ENCODE data around the gene SCN9A.

SCN9A gene

GRCh38 chr2:166375736-166376487 lies at the start of gene SCN9A:
TSS of gene SCN9A (minus strand) at chr2:166375944. CDS start at chr2:166311756, 64,188 bp downstream.
- no peak within 1 kb of the TSS; the same call in 1 of the 2 replicates for H3K27ac ChIP-seq
- peak; percentile 48 for DNase-seq (ENCODE audit: low spot score)
- POLR2A ChIA-PET (ENCODE audit: low non-redundant PET), result no interaction called here
- CTCF ChIA-PET, result interaction anchor here (1.0 to 1.2 kb wide), 2 partner anchors 15 to 42 kb away, joined by 3 to 5 read pairs; no protein-coding TSS in a partner anchor
- TF ChIP-seq CTCF (conservative IDR thresholded peaks at IDR 0.05; ENCODE audit: low read depth), result no peak; the same call in 1 of the 2 replicates

- TF ChIP-seq CTCF (conservative IDR thresholded peaks at IDR 0.05; ENCODE audit: low read depth), result no peak
- H3K27ac ChIP-seq, result no peak overlapping the region
- POLR2A ChIA-PET (ENCODE audit: low non-redundant PET), result no interaction called here
- CTCF ChIA-PET, result interaction anchor here (1.0 kb wide), 1 partner anchor 64 kb away, joined by 6 read pairs; no protein-coding TSS in a partner anchor
- no peak for DNase-seq (ENCODE audit: low spot score)
Observed at GRCh38 chr2:166424841-166425240, 49.1 kb upstream of the SCN9A start.

DNA sequence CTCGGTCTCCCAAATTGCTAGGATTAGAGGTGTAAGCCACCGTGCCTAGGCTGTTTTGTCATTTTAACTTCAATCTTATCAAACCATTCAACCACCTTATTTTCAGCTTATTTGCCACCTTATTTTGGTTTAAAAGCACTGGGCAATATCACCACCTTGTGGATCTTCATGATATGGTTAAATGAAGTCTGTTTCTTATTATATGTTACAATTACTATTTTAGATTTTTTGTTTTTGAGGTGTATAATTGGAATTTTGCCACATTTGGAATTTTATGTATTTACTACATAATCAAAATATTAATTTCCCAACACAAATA lies 43.8 kb upstream of the SCN9A start:
- TF ChIP-seq CTCF (conservative IDR thresholded peaks at IDR 0.05; ENCODE audit: low read depth), result peak; percentile 34
- DNase-seq (ENCODE audit: low spot score), result peak; percentile 19
- H3K27ac ChIP-seq, result no peak overlapping the region
- CTCF ChIA-PET, result interaction anchor here (0.6 to 0.8 kb wide), 5 partner anchors 35 to 467 kb away, joined by 3 to 8 read pairs (median 4); no protein-coding TSS in a partner anchor
- POLR2A ChIA-PET (ENCODE audit: low non-redundant PET), result no interaction called here

DNA sequence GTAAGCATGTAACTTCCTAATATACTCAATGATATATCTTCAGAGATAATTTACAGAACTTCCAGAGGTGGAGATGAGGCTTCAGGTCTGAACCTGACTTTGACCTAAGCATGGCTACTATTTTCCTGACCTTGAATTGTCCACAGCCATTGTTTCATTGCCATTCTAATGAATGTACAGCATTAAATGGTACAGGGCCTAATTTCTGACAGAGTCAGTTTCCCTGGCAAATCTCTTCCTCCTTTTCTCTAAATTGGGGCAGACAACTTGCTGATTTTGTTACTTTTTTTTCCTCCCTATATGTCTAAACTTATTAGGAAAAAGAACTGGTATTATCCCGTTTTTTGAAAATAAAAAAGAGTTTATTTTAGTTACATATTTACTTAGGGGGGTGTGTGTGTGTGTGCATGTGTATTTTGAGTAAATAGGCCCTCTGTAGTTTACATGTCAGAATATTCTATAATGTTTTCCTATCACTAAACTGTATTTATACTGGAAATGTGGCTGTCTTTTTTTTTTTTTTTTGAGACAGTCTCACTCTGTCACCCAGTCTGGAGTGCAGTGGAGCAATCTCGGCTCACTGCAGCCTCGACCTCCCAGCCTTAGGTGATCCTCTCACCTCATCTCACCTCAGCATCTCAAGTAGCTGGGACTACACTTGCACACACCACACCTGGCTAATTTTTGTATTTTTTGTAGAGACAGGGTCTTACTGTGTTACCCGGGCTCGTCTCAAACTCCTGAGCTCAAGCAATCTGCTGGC lies 43.3 kb upstream of the SCN9A start:
- ChIA-PET CTCF (interaction anchor here (0.6 to 0.8 kb wide), 5 partner anchors 34 to 467 kb away, joined by 3 to 8 read pairs (median 4); no protein-coding TSS in a partner anchor), POLR2A (ENCODE audit: low non-redundant PET) (no interaction called here)
- no peak overlapping the region for H3K27ac ChIP-seq
- TF ChIP-seq CTCF (conservative IDR thresholded peaks at IDR 0.05; ENCODE audit: low read depth), result no peak
- DNase-seq (ENCODE audit: low spot score), result no peak

DNA sequence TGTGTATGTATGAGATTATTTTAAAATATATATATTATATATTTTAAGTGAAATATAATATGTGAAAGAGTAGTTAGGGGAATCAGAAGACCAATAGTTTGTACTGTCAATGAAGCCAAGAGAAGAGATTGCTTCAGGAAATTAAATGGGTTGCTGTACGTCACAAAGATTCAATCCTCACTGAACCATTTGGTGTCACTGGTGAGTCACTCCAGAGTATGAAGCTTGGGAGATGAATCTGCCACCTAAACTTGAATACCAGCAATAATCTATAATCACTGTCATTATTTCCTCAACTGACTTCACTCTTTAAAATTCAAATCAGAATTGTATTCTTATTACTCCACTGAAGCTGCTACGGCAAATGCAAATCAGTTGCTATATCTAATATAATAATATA lies 41.9 kb upstream of the SCN9A start:
- TF ChIP-seq CTCF (conservative IDR thresholded peaks at IDR 0.05; ENCODE audit: low read depth), result no peak
- peak; percentile 1 for DNase-seq (ENCODE audit: low spot score)
- CTCF ChIA-PET, result interaction anchor here (0.7 to 1.0 kb wide), 2 partner anchors 43 to 57 kb away, joined by 3 to 5 read pairs; partner anchors contain the start of gene SCN9A
- no peak overlapping the region for H3K27ac ChIP-seq
- POLR2A ChIA-PET (ENCODE audit: low non-redundant PET), result no interaction called here

- TF ChIP-seq CTCF (conservative IDR thresholded peaks at IDR 0.05; ENCODE audit: low read depth), result no peak
- DNase-seq (ENCODE audit: low spot score), result no peak
- ChIA-PET POLR2A (ENCODE audit: low non-redundant PET) (no interaction called here), CTCF (no interaction called here)
- no peak overlapping the region for H3K27ac ChIP-seq
Observed at GRCh38 chr2:166413255-166413654, 37.5 kb upstream of the SCN9A start.
